GM21381 (cell line): ENCODE measurements around the gene TMEM106C.

Experiments used
- ATAC-seq: cut with Tn5 transposase; IDR thresholded peaks from one replicate; pipeline ENCODE4 v1.9.1; 2021; ENCODE audit warnings: mild to moderate bottlenecking, moderate library complexity; ENCODE audit not compliant: unreplicated experiment

Gene TMEM106C

DNA sequence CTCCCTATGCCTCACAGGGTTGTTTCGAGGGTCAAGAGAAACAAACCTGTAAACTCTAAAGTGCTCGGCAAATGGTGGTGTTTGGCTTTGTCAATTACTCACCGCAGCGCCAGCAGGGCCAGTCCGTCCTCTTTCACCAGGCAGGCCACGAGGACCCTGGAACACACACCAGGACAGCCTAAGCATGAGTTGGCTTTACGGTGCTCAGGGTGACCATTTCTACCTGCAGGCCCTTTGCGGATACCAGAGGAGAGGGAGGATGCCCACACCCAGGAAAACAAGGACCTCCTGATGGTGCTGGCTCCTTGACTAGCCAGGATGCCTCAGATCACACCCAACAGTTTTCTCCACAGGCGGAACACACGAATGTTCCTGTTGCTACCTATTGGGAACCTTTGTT, 29.4 kb downstream of the TMEM106C start:
- no peak for ATAC-seq

DNA sequence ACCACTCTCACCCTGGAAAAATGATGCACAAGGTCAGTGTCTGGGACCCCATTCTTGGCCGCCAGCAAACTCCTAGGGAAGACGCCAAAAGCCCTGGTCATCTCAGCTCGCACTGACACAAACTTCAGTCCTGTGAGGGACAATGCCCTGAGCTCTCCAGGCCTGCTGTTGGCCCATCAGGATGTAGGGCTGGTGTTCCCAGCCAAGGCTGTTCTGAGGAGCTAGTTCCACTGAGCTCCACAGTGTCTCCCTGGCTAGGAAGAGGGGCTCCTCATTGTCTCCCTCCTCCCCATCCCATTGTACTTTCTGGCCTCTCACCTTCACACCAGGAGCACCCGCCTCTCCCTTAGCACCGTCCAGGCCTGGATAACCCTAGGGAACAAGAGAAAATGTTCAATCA, 30.1 kb downstream of the TMEM106C start:
- no peak for ATAC-seq

- no peak for ATAC-seq
Observed at GRCh38 chr12:47995981-47996401, 32.6 kb downstream of the TMEM106C start.

GRCh38 chr12:47997321-47997720, 33.9 kb downstream of the TMEM106C start:
- ATAC-seq: no peak

GRCh38 chr12:47999816-48000215, 36.4 kb downstream of the TMEM106C start:
- no peak for ATAC-seq

GRCh38 chr12:48000878-48001504, 37.6 kb downstream of the TMEM106C start:
- ATAC-seq: no peak

- no peak for ATAC-seq
Observed at GRCh38 chr12:48001505-48002413, 38.4 kb downstream of the TMEM106C start.

DNA sequence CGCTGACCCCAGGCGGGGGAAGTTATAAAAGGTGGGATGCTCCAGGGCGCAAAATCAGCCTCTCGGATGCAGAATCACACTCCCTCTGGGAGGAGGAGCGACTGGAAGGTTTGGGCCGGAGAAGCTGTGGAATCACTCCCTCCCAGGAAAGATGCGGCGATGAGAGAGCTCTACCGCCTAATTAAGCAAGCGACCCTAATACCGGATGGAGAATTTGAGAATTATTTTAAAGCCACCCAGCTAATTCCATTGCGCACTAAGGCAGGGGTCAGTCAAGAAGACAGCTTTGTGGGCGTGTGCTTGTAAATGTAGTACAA, 39.0 kb downstream of the TMEM106C start:
- ATAC-seq: no peak

- ATAC-seq: no peak
Observed at GRCh38 chr12:48002773-48003218, 39.4 kb downstream of the TMEM106C start.

GRCh38 chr12:48003226-48004052, 40.0 kb downstream of the TMEM106C start:
- no peak for ATAC-seq

GRCh38 chr12:48004053-48004941, 40.9 kb downstream of the TMEM106C start, which contains the start of gene COL2A1:
Gene COL2A1 (minus strand): TSS chr12:48004476. CDS start chr12:48004321, 155 bp downstream.
- no peak for ATAC-seq

DNA sequence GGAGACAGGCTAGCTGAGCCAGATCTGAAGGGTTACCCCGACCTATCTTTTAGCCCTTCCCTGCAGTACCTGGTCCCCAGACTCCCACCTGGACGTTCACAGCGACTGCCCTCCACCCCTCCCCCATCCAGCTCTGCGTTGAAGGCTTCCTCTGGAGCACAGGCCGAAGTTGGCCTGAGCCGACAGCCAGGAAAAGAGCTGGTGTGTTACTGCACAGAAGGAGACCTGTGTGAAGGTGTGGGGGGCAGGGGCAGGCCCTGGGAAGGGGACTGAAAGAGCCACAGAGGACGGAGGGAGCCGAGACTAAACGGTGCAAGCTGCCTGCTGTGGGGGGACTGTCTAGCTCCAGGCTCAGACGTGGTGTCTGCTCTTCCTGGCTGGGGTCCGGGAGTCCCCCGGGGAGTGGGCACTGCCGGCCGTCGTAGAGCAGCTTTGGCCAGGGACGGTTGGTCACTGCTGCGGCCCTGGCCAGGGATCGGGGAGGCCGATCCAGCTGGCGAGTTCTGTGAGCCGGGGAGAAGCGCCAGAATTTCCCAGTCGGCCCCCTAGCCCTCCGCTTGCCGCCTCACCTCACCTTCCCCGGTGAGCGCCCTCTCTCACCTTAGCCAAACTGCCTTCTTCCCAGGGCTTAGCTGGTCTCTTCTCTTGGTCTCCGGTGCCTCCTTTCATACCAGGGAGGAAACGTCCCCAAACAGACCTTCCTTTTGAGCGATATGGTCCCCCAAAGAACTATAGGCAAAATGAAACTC, 41.8 kb downstream of the TMEM106C start:
- no peak for ATAC-seq

DNA sequence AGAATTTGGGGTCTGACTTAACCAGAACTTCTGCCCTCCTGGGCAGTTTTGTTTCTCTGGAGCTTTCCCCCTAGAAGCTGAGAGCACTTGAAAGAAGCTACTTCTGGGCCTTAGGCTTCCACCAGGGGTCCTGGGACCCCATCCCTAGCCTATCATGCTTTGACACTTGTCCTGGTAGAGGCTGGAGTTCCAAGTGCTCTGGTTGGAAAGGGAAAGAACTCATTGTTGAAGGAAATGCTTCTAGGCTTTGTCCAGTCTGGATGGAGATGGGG, 42.3 kb downstream of the TMEM106C start:
- ATAC-seq: no peak

DNA sequence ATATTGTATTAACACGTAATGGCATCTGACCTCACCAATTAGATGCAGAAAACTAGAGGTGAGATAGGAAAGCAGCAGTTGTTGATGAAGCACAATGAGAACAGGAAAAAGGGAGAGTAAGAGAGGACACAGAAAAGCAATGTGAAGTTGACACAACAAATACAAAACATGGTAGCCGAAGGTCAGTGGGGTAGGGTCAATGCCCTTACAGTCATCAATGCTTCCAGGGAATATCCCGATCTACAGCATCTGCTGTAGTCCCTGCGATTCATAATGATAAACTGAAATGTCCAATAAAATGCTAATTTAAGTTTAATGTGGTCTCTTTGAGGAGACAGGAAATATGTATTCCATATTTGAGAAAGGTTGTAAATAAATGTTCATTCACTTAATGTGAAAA, 43.8 kb downstream of the TMEM106C start:
- ATAC-seq: no peak

- no peak for ATAC-seq
Observed at GRCh38 chr12:48008349-48008748, 45.0 kb downstream of the TMEM106C start.

DNA sequence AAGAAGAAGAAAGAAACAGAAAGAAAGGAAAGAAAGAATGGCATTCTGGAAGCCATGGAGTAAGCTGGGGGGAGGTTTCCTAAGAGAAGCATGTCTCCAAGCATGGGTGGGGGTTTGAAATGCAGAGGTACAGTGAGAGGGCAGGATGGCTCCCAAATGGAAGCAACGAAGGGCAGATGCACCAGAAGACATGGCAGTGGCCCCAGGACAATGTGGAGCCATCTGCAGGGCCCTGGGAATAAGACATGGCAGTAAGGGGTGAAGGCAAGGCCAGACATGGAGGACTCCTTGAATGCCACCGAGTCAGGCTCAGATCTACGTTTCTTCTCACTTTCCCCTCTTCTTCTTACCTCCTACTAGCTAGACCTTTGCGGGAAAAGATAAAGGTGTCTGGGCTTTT, 45.6 kb downstream of the TMEM106C start:
- ATAC-seq: no peak

DNA sequence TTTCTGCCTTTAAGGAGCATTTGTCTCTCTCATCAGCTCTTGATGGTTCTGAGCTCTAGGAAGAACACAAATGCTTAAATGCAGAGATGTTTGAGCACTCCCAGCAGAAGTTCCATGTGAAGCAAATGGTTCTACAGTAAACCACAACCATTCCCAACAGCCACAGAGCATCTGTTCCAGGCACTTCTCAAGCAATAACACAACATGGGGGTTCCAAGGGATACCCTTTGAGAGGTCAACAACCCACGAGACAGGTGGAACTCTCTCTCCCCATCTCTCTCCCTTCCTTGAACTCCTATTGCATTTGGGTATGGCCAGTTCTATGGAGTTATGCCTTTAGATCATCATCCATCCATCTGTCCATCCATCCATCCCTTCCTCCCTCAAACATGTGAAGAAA, 46.1 kb downstream of the TMEM106C start:
- ATAC-seq: no peak

DNA sequence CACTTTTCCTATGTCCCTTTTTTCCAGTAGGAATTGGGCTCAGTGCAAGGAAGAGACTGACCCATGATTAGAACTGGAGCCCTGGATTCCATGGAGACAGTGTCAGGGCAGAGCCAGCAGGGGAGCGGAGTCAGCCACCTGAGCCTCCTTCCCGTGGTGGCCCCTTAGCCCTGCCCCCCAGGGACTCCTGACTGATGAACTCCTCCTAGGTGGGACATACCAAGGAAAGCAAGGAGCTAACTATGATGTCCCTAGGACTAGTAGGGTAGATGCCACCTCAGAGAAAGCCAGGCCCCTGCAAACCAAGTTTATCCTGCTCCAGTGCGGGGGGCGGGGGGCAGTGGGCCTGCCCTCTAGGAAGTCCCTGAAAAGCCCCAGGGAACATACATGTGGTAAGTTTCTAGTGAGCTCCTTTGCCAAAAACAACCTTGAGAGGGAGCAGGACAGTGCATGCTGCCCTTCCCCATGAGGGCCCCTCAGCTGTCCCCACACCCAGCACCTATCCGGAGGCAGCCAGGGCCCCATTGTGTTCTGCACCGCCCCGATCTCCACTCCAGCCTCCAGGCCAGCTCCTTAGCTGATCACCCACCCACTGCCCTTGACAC, 47.1 kb downstream of the TMEM106C start:
- no peak for ATAC-seq

DNA sequence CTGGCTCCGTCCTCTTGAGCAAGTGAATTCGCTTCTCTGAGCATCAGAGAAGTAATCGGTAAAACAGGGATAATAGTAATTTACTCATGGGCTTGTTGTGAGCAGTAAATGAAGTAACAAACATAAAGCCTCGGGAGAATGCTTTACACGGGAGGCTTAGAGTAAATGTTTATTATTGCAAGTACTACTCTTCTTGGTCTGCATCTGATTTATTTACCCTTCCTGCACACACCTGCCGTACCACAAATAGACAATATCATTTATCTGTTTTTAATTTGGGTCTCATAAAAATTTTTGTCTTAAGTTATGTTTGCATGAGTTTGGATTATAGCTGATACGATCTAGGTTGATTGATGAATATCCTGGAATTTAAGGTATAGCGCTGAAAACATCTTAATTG, 48.7 kb downstream of the TMEM106C start:
- no peak for ATAC-seq

GRCh38 chr12:48013287-48013686, 49.9 kb downstream of the TMEM106C start:
- no peak for ATAC-seq
